Retinal pigment epithelial cell (primary cell): ENCODE results near the gene CHM.
"Not testable (repeated sequence)": the region's sequence is repeated elsewhere in the genome, so short reads cannot be mapped to it uniquely, and the experiment has no call there.

Source experiments
- DNase-seq: peaks from one replicate; pipeline ENCODE4 v3.0.0-alpha.2; 2010; ENCODE audit warnings: low read depth
- H3K4me3 ChIP-seq: 2 replicates; pipeline ENCODE4 v1.5.1; 2011; ENCODE audit warnings: mild to moderate bottlenecking, low read length, control low read depth, moderate library complexity
- CTCF ChIP-seq: conservative IDR thresholded peaks from 2 replicates; pipeline ENCODE4 v1.5.1; 2011; ENCODE audit warnings: low read depth, low read length, control low read depth, inconsistent platforms

CHM gene

GRCh38 chrX:86014421-86014820, 32.9 kb downstream of the CHM start:
- no peak for TF ChIP-seq CTCF
- H3K4me3 ChIP-seq: no peak overlapping the region
- DNase-seq: no peak

- no peak for TF ChIP-seq CTCF
- H3K4me3 ChIP-seq: no peak overlapping the region
- no peak for DNase-seq
Observed at GRCh38 chrX:86013792-86014191, 33.6 kb downstream of the CHM start.

- no peak for DNase-seq
- no peak for TF ChIP-seq CTCF
- no peak overlapping the region for H3K4me3 ChIP-seq
Observed at GRCh38 chrX:86012188-86012587, 35.2 kb downstream of the CHM start.

GRCh38 chrX:86009803-86010202, 37.6 kb downstream of the CHM start:
- not testable (repeated sequence) for DNase-seq, H3K4me3 ChIP-seq

- not testable (repeated sequence) for DNase-seq, H3K4me3 ChIP-seq
Observed at GRCh38 chrX:86007891-86008290, 39.5 kb downstream of the CHM start.

- no peak for TF ChIP-seq CTCF
- H3K4me3 ChIP-seq: no peak overlapping the region
- DNase-seq: no peak
Observed at GRCh38 chrX:86002076-86002896, 45.1 kb downstream of the CHM start.

- DNase-seq: no peak
- no peak for TF ChIP-seq CTCF
- H3K4me3 ChIP-seq: no peak overlapping the region
Observed at GRCh38 chrX:85998954-85999353, 48.4 kb downstream of the CHM start.

- no peak for DNase-seq
- TF ChIP-seq CTCF: no peak
- no peak overlapping the region for H3K4me3 ChIP-seq
Observed at GRCh38 chrX:85996555-85996954, 50.8 kb downstream of the CHM start.
